Renal cortex interstitium (tissue), 11 donors: ENCODE data around the gene ZNF574. TPM values are rescaled to one million over a fixed set of nuclear protein-coding genes. Genes with fewer than 3 reads are reported as not detected.
A peak's percentile ranks its signal among the peaks of the same experiment; 100 is the strongest.

Source experiments
- DNase-seq, 11 donors: peaks; one replicate each; pipeline ENCODE4 v3.0.0-alpha.2; 2013; ENCODE audit warnings: low read depth in 9 of 11, low spot score in 4 of 11; ENCODE audit errors: extremely low read depth in 1 of 11
- polyA plus RNA-seq, 3 donors: library from polyadenylated mRNA; unstranded; fragments of 120-200 nt; gene quantifications; one replicate each; pipeline ENCODE4 v1.2.1, GENCODE V29; 2013; ENCODE audit not compliant: insufficient read length in 3 of 3

The ZNF574 gene
- polyA plus RNA-seq, 3 donors: 11.2 to 18.4 (median 15.4) TPM

DNA sequence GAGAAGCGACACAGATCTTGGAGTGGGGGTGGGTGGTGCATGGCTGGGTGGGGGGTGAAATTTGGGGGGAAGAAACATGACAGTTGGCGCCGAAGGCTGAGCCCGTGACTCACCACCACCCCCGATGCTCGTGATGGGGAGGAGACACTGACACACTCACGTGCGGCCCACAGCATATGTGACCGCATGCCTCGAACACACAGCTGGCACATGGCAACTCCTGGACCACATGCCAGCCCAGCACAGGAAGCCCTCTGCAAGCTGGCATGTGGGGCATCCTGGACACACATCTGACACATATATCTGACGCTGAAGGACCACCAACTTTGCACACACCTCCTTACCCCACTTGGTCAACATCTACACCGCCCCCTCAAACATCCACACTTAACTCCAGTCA lies 4.7 kb upstream of the ZNF574 start:
- DNase-seq: no peak

DNA sequence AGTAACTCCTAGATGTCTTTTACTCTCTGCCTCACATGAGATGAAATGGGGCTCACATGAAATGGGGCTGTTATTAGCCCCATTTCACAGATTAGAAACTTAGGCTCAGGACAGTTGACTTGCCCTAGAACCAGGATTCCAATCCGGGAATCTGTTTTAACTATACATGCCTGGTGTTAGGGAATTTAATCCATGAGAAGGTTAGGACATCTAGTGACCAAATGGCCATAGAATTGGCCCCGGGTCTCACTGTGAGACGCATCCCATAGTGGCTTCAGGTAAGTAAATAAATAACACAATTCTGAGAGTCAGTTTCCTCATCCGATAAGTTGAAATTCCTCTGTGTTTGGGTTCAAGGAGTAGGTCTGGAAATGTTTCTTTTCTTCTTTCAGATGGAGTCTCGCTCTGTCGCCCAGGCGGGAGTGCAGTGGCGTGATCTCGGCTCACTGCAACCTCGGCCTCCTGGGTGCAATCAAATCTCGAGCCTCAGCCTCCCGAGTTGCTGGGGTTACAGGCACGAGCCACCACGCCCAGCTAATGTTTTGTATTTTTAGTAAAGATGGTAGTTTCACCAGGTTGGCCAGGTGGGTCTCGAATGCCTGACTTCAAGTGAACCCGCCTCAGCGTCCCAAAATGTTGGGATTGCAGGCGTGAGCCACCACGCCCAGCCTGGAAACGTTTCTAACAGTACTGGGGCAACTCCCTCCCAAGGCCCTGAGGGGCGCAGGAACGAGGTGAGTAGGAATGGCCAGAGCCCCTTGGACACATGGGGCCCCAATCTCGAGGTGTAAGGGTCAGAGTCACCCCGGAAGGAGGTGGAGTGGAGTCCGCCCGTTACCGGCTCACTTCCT lies 1.2 kb upstream of the ZNF574 start:
- peak in 2 of 11 donors; percentile 14 to 22 for DNase-seq

DNA sequence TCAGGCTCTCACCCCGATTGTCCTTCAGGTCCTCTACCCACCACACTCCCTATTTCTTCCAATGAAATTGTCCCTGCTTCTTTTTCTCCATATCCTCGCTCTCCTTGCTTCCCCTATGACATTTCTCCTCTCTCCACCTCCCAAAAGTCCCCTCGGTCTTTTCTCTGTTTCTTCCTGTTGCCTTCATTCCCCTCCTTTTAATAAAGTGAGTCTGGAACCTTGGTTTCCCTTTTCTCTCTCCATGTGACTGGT lies 676 bp upstream of the ZNF574 start:
- peak in 1 of 11 donors; percentile 28 for DNase-seq

DNA sequence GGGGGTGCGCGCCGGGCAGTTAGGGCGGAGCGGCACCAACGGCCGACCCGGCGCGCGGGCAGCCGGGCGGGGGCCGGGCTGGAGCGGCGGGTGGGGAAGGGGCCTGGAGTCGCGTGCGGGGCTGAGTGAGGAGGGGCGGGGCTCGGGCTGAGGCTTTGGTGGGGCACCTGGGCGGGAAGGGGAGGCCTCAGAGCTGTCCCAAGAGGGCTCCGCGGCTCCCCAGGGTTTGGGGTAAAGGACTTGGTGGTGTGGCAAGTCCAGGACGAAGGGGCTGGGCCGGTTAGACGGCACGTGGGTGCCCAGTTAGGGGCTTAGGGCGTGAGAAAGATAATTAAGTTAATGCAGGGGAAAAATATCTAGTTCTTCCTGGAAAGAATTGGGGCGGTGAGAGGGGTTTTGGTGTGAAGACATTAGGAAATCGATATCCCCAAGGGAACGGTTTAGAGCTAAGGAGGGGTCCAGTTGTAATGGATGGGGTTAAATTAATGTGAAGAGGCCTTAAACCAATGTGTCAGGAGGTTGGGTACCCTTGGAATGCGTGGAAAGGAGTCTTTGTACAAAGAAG lies 496 bp downstream of the ZNF574 start:
- peak in 1 of 11 donors; percentile 19 for DNase-seq

DNA sequence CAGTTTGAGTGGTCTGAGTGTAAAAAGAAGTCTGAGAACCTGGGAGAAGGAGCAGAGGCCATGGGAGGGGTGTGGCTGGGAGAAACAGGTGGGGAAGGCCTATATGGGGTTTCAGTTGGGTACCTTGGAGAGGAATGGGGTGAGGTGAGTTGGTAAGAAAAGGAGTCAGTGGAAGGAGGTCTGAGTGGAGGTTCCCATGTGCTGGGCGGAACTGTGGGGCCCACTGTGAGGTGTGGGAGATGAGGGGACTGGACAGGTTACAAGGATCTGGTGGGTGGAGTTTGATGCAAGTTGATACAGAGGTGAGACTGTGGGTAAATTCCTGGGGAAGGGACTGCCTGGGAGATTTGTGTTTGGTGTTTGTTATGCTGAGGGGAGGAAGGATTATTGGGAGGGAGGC lies 2.1 kb downstream of the ZNF574 start:
- DNase-seq: no peak

DNA sequence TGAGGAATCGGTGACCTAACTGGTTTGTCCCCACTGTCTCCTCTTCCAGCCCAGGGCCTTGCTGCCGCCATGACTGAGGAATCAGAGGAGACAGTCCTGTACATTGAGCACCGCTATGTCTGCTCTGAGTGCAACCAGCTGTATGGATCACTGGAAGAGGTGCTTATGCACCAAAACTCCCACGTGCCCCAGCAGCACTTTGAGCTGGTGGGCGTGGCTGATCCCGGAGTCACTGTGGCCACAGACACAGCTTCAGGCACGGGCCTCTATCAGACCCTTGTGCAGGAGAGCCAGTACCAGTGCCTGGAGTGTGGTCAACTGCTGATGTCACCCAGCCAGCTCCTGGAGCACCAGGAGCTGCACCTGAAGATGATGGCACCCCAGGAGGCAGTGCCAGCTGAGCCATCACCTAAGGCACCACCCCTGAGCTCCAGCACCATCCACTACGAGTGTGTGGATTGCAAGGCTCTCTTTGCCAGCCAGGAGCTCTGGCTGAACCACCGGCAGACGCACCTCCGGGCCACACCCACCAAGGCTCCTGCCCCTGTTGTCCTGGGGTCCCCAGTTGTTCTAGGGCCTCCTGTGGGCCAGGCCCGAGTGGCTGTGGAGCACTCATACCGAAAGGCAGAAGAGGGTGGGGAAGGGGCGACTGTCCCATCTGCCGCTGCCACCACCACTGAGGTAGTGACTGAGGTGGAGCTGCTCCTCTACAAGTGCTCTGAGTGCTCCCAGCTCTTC lies 2.7 kb downstream of the ZNF574 start:
- no peak for DNase-seq

DNA sequence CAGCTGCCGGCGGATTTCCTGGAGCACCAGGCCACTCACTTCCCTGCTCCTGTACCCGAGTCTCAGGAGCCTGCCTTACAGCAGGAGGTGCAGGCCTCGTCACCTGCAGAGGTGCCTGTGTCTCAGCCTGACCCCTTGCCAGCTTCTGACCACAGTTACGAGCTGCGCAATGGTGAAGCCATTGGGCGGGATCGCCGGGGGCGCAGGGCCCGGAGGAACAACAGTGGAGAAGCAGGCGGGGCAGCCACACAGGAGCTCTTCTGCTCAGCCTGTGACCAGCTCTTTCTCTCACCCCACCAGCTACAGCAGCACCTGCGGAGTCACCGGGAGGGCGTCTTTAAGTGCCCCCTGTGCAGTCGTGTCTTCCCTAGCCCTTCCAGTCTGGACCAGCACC lies 3.3 kb downstream of the ZNF574 start:
- DNase-seq: no peak

DNA sequence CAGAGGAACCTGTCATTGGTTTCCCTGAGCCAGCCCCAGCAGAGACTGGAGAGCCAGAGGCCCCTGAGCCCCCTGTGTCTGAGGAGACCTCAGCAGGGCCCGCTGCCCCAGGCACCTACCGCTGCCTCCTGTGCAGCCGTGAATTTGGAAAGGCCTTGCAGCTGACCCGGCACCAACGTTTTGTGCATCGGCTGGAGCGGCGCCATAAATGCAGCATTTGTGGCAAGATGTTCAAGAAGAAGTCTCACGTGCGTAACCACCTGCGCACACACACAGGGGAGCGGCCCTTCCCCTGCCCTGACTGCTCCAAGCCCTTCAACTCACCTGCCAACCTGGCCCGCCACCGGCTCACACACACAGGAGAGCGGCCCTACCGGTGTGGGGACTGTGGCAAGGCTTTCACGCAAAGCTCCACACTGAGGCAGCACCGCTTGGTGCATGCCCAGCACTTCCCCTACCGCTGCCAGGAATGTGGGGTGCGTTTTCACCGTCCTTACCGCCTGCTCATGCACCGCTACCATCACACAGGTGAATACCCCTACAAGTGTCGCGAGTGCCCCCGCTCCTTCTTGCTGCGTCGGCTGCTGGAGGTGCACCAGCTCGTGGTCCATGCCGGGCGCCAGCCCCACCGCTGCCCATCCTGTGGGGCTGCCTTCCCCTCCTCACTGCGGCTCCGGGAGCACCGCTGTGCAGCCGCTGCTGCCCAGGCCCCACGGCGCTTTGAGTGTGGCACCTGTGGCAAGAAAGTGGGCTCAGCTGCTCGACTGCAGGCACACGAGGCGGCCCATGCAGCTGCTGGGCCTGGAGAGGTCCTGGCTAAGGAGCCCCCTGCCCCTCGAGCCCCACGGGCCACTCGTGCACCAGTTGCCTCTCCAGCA lies 4.2 kb downstream of the ZNF574 start:
- DNase-seq: no peak

DNA sequence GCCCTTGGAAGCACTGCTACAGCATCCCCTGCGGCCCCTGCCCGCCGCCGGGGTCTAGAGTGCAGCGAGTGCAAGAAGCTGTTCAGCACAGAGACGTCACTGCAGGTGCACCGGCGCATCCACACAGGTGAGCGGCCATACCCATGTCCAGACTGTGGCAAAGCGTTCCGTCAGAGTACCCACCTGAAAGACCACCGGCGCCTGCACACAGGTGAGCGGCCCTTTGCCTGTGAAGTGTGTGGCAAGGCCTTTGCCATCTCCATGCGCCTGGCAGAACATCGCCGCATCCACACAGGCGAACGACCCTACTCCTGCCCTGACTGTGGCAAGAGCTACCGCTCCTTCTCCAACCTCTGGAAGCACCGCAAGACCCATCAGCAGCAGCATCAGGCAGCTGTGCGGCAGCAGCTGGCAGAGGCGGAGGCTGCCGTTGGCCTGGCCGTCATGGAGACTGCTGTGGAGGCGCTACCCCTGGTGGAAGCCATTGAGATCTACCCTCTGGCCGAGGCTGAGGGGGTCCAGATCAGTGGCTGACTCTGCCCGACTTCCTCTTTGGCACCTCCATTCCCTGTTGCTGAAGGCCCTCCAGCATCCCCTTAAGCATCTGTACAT lies 4.9 kb downstream of the ZNF574 start:
- no peak for DNase-seq

DNA sequence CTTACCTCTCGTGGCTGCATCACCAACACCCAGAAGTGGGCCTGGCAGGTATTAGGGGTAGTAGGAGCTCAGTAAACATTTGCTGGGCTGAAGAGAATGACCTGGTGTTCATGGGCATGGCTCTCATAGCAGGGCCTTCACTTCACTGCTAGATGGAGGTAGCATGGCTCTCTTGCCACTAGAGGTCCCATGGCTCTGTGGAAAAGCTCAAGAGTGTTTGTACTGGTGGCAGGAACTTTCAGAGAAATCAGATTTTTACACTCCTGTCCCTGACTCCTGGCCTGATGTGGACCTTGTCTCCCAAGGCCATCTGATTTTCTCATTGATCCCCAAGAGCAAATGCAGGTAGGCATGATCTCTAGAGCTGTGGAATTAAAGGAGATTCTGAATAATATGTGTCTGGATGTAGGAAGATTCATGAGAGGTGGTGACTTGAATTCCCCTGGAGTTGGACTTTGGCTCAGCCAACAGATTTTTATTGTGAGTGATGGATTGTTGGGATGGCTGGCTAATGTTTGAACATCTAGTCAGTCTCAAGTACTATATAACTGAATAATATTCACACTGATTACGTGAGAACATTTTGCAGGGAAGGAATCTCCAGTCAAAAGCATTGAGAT lies 5.7 kb downstream of the ZNF574 start:
- DNase-seq: no peak

DNA sequence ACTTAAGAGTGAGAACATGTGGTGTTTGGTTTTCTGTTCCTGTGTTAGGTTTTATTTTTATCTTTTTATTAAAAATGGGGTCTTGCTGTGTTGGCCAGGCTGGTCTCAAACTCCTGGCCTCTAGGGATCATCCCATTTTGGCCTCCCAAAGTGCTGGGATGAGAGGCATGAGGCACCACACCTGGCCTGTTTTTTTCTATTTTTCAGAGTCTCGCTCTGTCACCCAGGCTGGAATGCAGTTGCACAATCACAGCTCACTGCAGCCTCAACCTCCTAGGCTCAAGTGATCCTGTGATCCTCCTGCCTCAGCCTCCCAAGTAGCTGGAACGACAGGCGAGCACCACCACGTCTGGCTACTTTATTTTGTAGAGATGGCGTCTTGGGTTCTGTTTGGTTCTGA lies 7.6 kb downstream of the ZNF574 start:
- DNase-seq: no peak

DNA sequence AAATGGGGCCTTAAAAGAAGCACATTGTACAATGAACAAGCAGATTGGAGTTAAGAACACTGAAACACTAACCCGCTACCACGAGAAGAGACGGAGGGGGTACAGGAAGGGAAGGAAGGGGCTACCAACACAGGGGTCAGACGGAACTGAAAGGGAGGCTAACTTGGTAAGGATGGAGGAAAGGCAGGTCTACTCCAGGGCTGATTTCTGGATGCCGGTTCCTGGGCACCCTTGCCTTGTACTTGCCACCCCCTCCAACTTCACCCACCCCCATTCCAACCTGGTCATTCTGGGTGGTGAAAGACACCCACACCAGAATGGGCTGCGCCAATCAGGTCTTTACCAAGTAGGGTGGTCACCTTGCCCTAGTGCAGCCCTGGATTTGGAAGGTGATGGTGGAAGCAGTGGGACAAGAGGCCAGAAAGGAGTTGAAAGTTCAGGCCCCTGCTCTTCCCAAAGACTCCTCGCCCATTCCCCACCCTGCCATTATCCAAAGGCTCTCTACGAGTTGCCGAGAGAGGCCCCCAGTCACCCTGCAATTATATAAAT lies 10.3 kb downstream of the ZNF574 start:
- DNase-seq: no peak

DNA sequence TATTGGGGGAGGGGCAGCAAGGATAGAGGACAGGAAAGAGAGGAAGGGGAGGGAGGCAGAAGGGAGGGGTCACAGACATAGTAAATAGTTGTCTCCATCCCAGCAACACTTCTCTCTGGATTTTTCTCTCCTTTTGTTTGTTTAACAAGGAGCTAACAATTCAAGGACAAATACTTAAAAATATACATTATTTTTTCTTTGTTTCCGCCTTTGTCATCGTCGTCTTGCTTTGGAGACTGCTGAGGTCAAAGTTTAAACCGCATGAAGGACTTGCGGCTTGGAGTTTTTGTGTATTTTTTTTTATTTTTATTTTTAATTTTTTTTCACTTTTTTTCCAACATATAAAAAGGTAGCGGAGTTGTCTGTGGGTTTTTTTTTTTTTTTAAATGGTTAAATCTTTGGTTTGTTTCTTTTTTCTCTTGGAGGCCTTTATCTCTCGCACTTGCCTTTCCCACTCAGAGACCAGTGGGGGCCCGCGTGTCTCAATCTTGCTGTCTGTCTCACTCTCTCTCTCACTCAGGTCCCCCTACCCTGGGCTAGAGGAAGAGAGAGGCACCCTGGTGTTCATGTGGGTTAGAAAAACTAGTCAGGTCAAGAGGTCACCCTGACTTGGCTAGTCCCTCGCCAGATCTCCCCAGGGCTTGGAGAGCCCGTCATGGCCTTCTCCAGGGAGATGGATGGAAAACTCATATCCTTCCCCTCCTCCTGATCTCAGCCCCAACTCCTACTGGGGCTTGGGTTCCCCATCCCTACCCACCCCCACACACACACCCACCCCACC lies 11.0 kb downstream of the ZNF574 start:
- no peak for DNase-seq

DNA sequence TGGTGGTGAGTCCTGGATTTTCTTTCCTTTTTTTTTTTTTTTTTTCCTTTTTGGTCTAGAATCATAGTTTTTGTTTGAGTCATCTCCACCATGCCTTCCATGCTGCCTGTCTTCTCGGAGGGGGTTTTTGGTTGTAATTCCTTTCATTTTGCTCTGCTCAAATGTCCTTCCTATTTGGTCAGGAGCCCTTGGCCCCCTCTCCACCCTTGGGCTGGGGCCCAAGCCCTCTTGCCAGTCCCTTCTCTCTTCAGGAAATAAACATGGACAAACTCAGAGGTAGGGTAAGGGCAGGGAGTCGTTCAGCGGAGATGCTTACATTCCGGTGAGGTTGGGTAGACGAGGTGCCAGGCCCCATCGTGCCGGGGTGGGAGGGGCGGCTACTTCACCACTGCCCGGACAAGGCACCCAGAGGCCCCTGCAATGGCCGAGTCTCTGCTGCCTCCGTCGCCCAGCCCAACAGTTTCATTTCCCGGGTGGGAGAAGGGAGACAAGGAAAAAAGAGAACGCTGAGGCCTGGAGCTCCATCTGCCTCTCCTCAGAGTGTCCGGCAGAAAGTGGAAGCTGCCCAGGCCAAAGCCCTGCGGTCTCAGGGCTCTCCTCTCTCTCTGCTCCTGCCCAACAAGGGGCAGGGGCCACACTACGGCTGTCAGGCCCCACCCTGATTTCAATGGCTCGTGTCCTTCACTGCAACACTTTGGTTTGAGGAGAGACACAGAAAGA lies 12.7 kb downstream of the ZNF574 start:
- DNase-seq: no peak

DNA sequence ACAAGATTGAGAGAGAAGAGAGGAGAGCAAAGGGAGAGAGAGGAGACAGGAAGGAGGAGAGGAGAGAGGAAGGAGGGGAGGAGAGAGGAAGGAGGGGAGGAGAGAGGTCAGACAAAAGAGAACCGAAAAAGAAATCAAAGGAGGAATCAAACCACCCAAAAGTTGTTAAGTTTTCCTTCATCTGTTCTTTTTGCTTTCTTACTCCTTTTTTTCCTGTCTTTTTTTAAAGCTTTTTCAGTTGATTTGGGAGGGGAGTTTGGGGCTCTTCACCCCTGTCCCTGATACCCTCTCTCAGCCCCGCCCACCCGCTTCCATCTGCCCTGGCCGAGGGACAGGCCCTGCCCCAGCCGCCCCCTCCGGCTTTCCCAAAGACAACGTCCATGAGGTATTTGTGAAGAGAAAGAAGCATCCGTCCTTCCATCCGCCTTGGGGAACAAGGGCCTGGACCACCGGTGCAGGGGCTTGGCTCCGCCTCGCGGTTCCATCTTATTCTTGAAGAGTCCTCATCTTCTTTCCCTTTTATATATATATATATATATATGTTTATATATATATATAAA lies 13.3 kb downstream of the ZNF574 start:
- no peak for DNase-seq

DNA sequence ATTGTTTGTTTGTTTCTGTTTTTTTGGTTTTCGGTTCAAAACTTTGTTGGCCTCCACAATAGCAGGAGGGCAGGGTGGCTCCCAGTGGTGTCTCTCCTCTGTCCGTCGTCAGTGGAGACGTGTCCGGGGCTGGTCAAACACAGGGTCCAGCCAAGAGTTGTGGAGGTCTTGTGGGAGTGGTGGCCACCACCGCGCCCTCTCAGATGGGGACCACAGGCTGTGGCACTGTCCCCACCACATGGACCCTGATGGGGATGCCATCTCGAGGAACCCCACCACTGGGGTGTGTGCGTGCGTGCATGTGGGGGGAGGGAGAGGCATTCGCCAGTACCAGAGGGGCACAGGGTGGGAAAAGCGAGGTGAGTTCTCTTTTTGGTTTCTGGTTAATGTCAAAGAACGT lies 13.8 kb downstream of the ZNF574 start:
- no peak for DNase-seq

DNA sequence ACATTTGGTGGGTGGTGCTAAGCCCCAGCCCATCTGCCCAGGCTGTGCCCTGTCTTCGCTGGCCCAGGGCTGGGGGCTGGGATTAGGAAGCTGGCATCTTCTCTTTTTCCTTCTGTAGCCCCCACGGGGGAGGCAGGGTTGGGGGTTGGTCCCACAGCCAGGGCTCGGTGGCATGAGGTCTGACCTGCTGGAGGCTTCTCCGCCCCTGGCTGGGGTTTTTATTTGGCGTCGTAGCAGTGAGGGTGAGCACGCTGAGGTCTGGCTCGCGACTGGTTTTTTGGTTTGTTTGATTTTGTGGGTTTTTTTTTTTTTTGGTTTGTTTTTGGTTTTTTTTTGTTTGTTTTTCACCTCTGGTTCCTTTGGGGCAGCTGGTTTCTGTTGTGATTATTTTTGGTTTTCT lies 14.7 kb downstream of the ZNF574 start:
- DNase-seq: no peak
